Peyer's patch (tissue), 4 donors: ENCODE data around the gene FARSB.

Source experiments
- CTCF ChIP-seq, 6 experiments: fragments of 450-650 bp in 4 of 6; fragments of 200-600 bp in 2 of 6; sonication (generic) in 1 of 6; IDR thresholded peaks; one replicate each; pipeline ENCODE4 v1.5.1; 2017 to 2019; ENCODE audit warnings: antibody characterized with exemption in 6 of 6, mild to moderate bottlenecking in 3 of 6, moderate library complexity in 1 of 6
- POLR2A ChIP-seq, 2 donors: fragments of 450-650 bp; IDR thresholded peaks; one replicate each; pipeline ENCODE4 v1.5.1; 2017; ENCODE audit warnings: antibody characterized with exemption in 2 of 2, mild to moderate bottlenecking in 2 of 2, moderate library complexity in 2 of 2

- TF ChIP-seq POLR2A (IDR thresholded peaks at IDR 0.05) (no peak), CTCF (IDR thresholded peaks at IDR 0.05) (peak; percentile 42 to 97 (median 92))
Observed at GRCh38 chr2:222690564-222691200, 34.8 kb upstream of the FARSB start.
